HG03103 (cell line): ENCODE measurements around the gene CERT1.
A peak's percentile ranks its signal among the peaks of the same experiment; 100 is the strongest.
"Not testable (repeated sequence)": the region's sequence is repeated elsewhere in the genome, so short reads cannot be mapped to it uniquely, and the experiment has no call there.

Experiments
- ATAC-seq: cut with Tn5 transposase; IDR thresholded peaks from one replicate; pipeline ENCODE4 v1.9.1; 2021; ENCODE audit warnings: low read depth; ENCODE audit not compliant: unreplicated experiment

CERT1 gene

GRCh38 chr5:75524071-75524470 is 12.6 kb upstream of the CERT1 start:
- ATAC-seq, result peak; percentile 83

GRCh38 chr5:75523275-75523674 is 11.8 kb upstream of the CERT1 start:
- ATAC-seq, result no peak

GRCh38 chr5:75522542-75522941 is 11.1 kb upstream of the CERT1 start:
- no peak for ATAC-seq

GRCh38 chr5:75522025-75522424 is 10.6 kb upstream of the CERT1 start:
- no peak for ATAC-seq

- no peak for ATAC-seq
Measured at GRCh38 chr5:75521195-75521594, 9.8 kb upstream of the CERT1 start.

DNA sequence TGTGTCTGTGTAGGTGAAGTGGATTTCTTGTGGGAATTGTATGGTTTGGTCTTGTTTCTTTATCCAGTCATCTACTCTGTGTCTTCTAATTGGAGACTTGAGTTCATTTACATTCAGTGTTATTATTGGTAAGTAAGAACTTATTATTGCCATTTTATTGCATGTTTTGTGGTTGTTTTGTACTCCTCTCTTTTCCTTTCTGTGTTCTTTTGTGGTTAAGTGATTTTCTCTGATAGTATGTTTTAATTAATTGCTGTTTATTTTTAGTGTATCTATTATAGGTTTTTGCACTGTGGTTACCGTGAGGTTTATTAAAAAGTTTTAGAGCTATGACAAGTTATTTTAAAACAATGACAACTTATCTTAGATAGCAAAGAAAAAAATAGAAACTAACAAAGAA is 8.3 kb upstream of the CERT1 start:
- no peak for ATAC-seq

DNA sequence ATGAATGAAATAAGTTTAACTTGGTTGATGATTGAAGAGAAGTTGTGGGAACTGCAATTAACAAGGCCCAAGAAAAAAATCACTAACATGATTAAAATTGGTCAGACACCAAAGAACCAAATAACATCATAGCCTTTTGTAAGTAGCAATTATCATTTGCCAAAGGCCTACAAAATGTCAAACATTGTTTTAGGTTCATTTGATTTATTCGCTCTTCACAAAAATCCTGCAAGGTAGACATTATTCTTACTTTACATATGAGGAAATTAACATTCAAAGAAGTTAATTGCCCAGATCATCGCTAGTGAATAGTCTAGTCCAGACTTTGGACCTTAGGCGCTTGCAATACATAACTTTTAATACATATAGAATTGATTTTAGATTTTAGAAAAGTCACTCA is 2.9 kb upstream of the CERT1 start:
- ATAC-seq, result no peak

GRCh38 chr5:75513841-75514240 is 2.4 kb upstream of the CERT1 start:
- no peak for ATAC-seq

DNA sequence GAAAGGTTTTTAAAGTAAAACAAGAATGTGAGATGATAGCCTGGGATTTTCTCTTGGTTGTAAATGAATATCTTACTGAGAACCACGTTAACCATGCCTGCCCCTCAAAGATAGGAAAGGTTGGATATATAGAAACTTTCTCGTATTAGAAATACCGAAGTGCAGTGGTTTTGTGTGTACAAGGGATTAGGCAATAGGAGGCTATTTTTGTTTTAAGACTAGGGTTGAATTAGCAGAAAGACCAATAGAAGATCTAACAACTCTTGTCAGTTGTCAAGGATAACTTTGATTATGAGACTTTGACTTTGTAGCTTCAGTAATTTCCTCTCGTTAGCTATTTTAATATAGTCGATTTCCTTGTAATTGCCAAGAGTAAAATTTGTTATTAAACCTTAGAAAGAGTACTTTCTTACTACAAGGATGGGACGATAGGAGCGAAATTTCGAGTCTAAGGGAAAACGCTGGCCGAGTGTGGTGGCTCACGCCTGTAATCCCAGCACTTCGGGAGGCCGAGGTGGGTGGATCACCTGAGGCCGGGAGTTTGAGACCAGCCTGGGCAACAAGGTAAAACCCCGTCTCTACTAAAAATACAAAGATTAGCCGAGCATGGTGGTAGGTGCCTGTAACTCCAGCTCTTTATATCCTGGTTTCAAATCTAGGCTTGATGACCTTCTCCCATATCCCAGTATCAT is 1.1 kb upstream of the CERT1 start:
- no peak for ATAC-seq

DNA sequence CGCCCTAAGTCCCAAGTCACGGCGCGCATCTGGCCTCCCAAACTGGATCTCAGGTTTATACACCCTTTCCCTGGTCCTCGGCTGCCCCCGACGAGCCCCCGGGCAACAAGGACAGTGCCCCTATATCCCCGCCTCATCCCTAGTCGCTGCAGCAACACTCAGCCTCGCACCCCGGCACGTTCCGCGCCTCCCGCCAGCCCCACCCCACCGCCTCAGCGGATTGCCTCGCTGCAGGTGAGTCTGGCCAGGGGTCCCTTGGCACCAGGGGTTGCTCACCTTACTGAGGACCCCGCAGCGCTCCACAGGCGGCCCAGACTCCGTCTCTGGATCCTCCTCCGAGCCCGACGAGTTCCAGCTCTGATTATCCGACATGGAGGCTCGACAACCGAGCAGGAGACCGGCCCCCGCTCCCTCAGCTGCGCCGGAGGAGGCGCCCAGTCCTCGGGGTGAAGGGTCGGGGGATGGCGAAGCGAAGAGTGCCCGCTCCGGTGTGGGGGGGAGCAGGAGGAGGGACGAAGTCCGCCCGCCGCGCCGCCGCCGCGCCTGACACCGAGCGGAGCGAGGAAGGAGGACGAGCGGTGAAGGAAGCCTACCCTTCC is 494 bp downstream of the CERT1 start:
- peak; percentile 8 for ATAC-seq

- ATAC-seq, result no peak
Measured at GRCh38 chr5:75510417-75510835, 1.0 kb downstream of the CERT1 start.

- ATAC-seq, result no peak
Measured at GRCh38 chr5:75509956-75510355, 1.5 kb downstream of the CERT1 start.

DNA sequence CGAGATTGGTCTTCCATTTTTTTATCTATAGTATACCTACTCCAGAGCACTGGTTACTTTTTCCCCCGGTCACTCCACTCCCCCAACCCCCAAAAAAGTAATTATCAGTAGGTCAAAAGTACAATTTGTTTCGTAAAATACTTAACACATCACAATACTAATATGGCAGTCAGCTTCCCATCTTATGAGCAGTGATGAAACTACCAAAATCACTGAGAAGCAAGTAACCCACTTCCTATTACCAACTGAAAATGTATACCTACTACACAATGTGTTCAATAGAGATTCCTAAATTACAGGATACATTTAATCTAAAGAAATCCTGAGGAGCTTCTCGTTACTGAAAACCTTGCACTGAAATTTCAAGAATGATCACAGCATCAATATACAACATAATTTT is 1.9 kb downstream of the CERT1 start:
- ATAC-seq, result no peak

- ATAC-seq, result no peak
Measured at GRCh38 chr5:75507841-75508240, 3.6 kb downstream of the CERT1 start.

GRCh38 chr5:75505112-75505511 is 6.3 kb downstream of the CERT1 start:
- ATAC-seq, result not testable (repeated sequence)

DNA sequence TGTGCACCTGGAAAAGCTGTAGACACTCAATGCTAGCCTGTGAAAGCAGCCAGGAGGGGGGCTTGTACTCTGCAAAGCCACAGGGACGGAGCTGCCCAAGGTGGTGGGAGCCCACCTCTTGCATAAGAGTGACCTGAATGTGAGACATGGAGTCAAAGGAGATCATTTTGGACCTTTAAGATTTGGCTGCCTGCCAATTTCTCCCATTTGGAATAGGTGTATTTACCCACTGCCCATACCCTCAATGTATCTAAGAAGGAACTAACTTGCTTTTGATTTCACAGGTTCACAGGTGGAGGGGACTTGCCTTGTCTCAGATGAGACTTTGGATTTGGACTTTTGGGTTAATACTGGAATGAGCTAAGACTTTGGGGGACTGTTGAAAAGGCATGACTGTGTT is 12.6 kb downstream of the CERT1 start:
- not testable (repeated sequence) for ATAC-seq

- no peak for ATAC-seq
Measured at GRCh38 chr5:75498208-75498777, 13.1 kb downstream of the CERT1 start.

DNA sequence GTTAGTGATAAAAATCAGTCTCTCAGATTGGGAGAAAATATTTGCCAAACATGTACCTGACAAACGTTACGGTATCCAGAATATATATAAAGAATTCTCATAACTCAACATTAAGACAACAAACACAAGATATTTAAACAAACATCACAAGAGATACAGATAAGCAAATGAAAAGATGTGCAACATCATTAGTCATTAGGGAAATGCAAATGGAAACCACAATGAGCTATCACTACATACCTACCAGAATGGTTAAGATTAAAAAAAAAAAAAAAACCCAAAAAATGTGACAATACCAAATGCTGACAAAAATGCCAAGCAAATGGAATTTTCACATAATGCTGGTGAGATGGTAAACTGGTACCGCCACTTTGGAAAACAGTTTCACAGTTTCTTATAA is 15.4 kb downstream of the CERT1 start:
- ATAC-seq, result no peak

- no peak for ATAC-seq
Measured at GRCh38 chr5:75491621-75492020, 19.8 kb downstream of the CERT1 start.

GRCh38 chr5:75489847-75490246 is 21.6 kb downstream of the CERT1 start:
- ATAC-seq, result not testable (repeated sequence)

GRCh38 chr5:75484605-75485004 is 26.8 kb downstream of the CERT1 start:
- no peak for ATAC-seq

GRCh38 chr5:75482482-75482881 is 28.9 kb downstream of the CERT1 start:
- ATAC-seq, result no peak
